Esophagus squamous epithelium (tissue), 5 donors: ENCODE data around the gene MFAP4. TPM values are rescaled to one million over a fixed set of nuclear protein-coding genes. Genes with fewer than 3 reads are reported as not detected.
A peak's percentile ranks its signal among the peaks of the same experiment; 100 is the strongest.

Experiments used
- DNase-seq: peaks from one replicate; lab custom pipeline; 2025; lab: John Stamatoyannopoulos, UW
- H3K27ac ChIP-seq, 4 donors: fragments of 200-600 bp; sonication (generic); one replicate each; pipeline ENCODE4 v1.5.1; 2016 to 2019; ENCODE audit warnings: mild to moderate bottlenecking in 1 of 4
- H3K27me3 ChIP-seq, 4 donors: fragments of 200-600 bp; sonication (generic); 1 replicate in 3 of 4; 2 replicates in 1 of 4; pipeline versions ENCODE4 v1.5.1 to v1.6.0; 2017 to 2021; ENCODE audit warnings: antibody characterized with exemption in 1 of 4
- H3K36me3 ChIP-seq, 3 donors: fragments of 200-600 bp; sonication (generic); one replicate each; pipeline ENCODE4 v1.5.1; 2016 to 2019
- H3K4me1 ChIP-seq, 3 donors: fragments of 200-600 bp; sonication (generic); one replicate each; pipeline ENCODE4 v1.5.1; 2017 to 2019
- H3K4me3 ChIP-seq, 4 donors: fragments of 200-600 bp; sonication (generic); 1 replicate in 3 of 4; 2 replicates in 1 of 4; pipeline ENCODE4 v1.5.1; 2016 to 2019; ENCODE audit warnings: mild to moderate bottlenecking in 2 of 4, moderate library complexity in 1 of 4
- H3K9me3 ChIP-seq, 3 donors: fragments of 200-600 bp; sonication (generic); one replicate each; pipeline ENCODE4 v1.5.1; 2016 to 2019
- CTCF ChIP-seq, 6 experiments: fragments of 450-650 bp in 4 of 6; fragments of 200-600 bp in 2 of 6; sonication (generic) in 2 of 6; IDR thresholded peaks; one replicate each; pipeline ENCODE4 v1.5.1; 2016 to 2019; ENCODE audit warnings: antibody characterized with exemption in 6 of 6, mild to moderate bottlenecking in 4 of 6, moderate library complexity in 4 of 6
- POLR2A ChIP-seq, 4 donors: fragments of 450-650 bp; IDR thresholded peaks; one replicate each; pipeline ENCODE4 v1.6.1; 2017; ENCODE audit warnings: antibody characterized with exemption in 4 of 4, mild to moderate bottlenecking in 4 of 4, moderate library complexity in 3 of 4
- WGBS, 2 donors: methylation state at CpG; one replicate each; pipeline ENCODE4 v1.1.5; 2018; 5-methylcytosine and 5-hydroxymethylcytosine counted together
- intact Hi-C: fragments of 100-400 bp; cut with DNase I; formaldehyde crosslinking; loops from one replicate; pipeline ENCODE4 v1.15.0; 2022
- total RNA-seq, 4 donors: library from RNA; depleted of rRNA; stranded (reverse); fragments of >200 nt; gene quantifications; one replicate each; pipeline ENCODE4 v1.1.0, GENCODE V29; 2016
- donor health status: DM: yes; HTN: yes; CAD: no.

Gene MFAP4
- total RNA-seq, 4 donors from 2014 or later: 4.3 to 365 (median 21.6) TPM

- WGBS, 2 donors: 95 to 100% methylated on average over 7 of the region's 10 CpGs
- intact Hi-C loops: no loop called here
- Histone ChIP-seq H3K27me3 (peaks cover 0 to 3% (median 0%) of the 10 kb centered on the region in 4 donors), H3K9me3 (no peaks in the 10 kb centered on the region), H3K4me3 (no peak overlapping the region), H3K36me3 (no peaks in the 10 kb centered on the region), H3K27ac (no peak overlapping the region), H3K4me1 (peaks cover 0 to 25% (median 8%) of the 10 kb centered on the region in 3 donors)
- TF ChIP-seq POLR2A (IDR thresholded peaks at IDR 0.05) (no peak), CTCF (IDR thresholded peaks at IDR 0.05) (no peak)
- DNase-seq: no peak
These were observed 20.8 kb upstream of the MFAP4 start for GRCh38 chr17:19407601-19408345.

- TF ChIP-seq CTCF (IDR thresholded peaks at IDR 0.05) (no peak), POLR2A (IDR thresholded peaks at IDR 0.05) (no peak)
- 91 to 94% methylated on average over 5 of the region's 5 CpGs for WGBS, 2 donors
- Histone ChIP-seq H3K36me3 (no peaks in the 10 kb centered on the region), H3K4me3 (no peak overlapping the region), H3K9me3 (no peaks in the 10 kb centered on the region), H3K4me1 (peaks cover 0 to 26% (median 13%) of the 10 kb centered on the region in 3 donors), H3K27me3 (no peaks in the 10 kb centered on the region), H3K27ac (no peak overlapping the region)
- no peak for DNase-seq
- intact Hi-C loops: no loop called here
These were observed 18.1 kb upstream of the MFAP4 start for GRCh38 chr17:19405114-19405513.

DNA sequence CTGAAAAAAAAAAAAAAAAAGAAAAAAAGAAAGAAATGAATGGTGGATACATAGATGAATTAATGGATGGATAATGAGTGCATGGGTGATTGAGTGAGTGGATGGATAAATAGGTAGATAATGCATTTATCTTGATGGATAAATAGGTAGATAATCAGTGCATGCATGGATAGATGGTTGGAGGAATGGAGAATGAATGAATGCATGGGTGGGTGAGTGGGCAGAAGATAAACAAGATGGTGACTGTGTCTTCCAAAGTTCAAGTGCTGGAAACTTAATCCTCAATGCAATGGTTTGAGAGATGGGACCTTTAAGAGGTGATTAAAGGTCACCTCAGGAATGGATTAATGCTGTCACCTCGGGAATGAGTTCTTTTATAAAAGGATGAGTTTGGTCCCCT is 17.3 kb upstream of the MFAP4 start:
- DNase-seq: no peak
- Histone ChIP-seq H3K27ac (no peak overlapping the region), H3K36me3 (no peaks in the 10 kb centered on the region), H3K27me3 (no peaks in the 10 kb centered on the region), H3K9me3 (no peaks in the 10 kb centered on the region), H3K4me1 (peaks cover 7 to 27% (median 12%) of the 10 kb centered on the region in 3 donors), H3K4me3 (no peak overlapping the region)
- no peak for TF ChIP-seq CTCF (IDR thresholded peaks at IDR 0.05)
- 72 to 100% methylated on average over 1 of the region's 1 CpG for WGBS, 2 donors
- intact Hi-C loops: no loop called here

DNA sequence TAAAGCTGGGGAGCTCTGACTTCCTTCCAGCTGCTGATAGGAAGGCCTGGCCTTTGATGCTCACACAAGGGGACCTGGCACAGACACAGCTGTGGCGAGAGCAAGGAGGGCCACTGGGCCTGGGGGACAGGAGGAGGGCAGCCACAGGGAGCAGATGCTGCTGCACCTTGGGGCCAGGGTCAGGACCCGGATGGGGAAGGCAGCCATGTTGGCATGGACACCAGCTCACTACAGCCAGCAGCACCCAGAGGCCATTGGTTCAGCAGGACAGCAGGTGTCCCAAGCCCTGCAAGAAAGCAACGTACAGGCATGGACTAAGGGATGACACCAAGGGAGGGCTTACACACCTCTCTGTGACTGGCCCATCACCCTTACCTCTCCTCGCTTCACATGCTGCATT is 16.0 kb upstream of the MFAP4 start:
- Histone ChIP-seq H3K9me3 (no peaks in the 10 kb centered on the region), H3K36me3 (no peaks in the 10 kb centered on the region), H3K4me3 (no peak overlapping the region), H3K27me3 (no peaks in the 10 kb centered on the region), H3K4me1 (peaks cover 16 to 40% (median 24%) of the 10 kb centered on the region in 3 donors), H3K27ac (peak overlapping the region in 1 of 4 donors; percentile 61)
- TF ChIP-seq CTCF (IDR thresholded peaks at IDR 0.05) (no peak), POLR2A (IDR thresholded peaks at IDR 0.05) (no peak)
- intact Hi-C loops: no loop called here
- no peak for DNase-seq
- WGBS, 2 donors: 88 to 91% methylated on average over 3 to 4 of the region's 4 CpGs

- 67% methylated on average over 1 of the region's 1 CpG; no CpG with 5 or more reads in 1 of the 2 donors for WGBS, 2 donors
- intact Hi-C loops: no loop called here
- no peak for DNase-seq
These were observed 15.2 kb upstream of the MFAP4 start for GRCh38 chr17:19402171-19402570.

More at GRCh38 chr17:19402171-19402570, 15.2 kb upstream of the MFAP4 start:
- no peak for TF ChIP-seq CTCF (IDR thresholded peaks at IDR 0.05)
- no peak for TF ChIP-seq POLR2A (IDR thresholded peaks at IDR 0.05)
- Histone ChIP-seq H3K27me3 (no peaks in the 10 kb centered on the region), H3K4me3 (no peak overlapping the region), H3K4me1 (peaks cover 22 to 48% (median 29%) of the 10 kb centered on the region in 3 donors), H3K27ac (peak overlapping the region in 2 of 4 donors; percentile 38 to 61), H3K9me3 (no peaks in the 10 kb centered on the region), H3K36me3 (no peaks in the 10 kb centered on the region)
